AG09309 (cell line): ENCODE results near the gene CABP7.

ENCODE experiments used
- DNase-seq: peaks from one replicate; pipeline ENCODE4 v3.0.0-alpha.2; 2010; ENCODE audit warnings: low read depth
- H3K4me3 ChIP-seq: 2 replicates; pipeline ENCODE4 v1.5.1; 2011; ENCODE audit warnings: mild to moderate bottlenecking, low read depth, low read length, moderate library complexity; ENCODE audit not compliant: control insufficient read depth
- TF ChIP-seq, protein P1 (sequence below): IDR thresholded peaks from 2 replicates; pipeline ENCODE4 v1.5.1; 2011; ENCODE audit warnings: mild to moderate bottlenecking, low read depth, low read length, inconsistent platforms; ENCODE audit not compliant: insufficient read depth, control insufficient read depth; ENCODE audit errors: missing control alignments

CABP7 gene

GRCh38 chr22:29719899-29720645, at the start of gene CABP7:
Gene CABP7 (plus strand): TSS chr22:29720003. CDS start chr22:29720425, 422 bp downstream.
- H3K4me3 ChIP-seq, result no peak within 1 kb of the TSS
- TF ChIP-seq, protein P1, sequence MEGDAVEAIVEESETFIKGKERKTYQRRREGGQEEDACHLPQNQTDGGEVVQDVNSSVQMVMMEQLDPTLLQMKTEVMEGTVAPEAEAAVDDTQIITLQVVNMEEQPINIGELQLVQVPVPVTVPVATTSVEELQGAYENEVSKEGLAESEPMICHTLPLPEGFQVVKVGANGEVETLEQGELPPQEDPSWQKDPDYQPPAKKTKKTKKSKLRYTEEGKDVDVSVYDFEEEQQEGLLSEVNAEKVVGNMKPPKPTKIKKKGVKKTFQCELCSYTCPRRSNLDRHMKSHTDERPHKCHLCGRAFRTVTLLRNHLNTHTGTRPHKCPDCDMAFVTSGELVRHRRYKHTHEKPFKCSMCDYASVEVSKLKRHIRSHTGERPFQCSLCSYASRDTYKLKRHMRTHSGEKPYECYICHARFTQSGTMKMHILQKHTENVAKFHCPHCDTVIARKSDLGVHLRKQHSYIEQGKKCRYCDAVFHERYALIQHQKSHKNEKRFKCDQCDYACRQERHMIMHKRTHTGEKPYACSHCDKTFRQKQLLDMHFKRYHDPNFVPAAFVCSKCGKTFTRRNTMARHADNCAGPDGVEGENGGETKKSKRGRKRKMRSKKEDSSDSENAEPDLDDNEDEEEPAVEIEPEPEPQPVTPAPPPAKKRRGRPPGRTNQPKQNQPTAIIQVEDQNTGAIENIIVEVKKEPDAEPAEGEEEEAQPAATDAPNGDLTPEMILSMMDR, result no peak
- DNase-seq, result no peak

DNA sequence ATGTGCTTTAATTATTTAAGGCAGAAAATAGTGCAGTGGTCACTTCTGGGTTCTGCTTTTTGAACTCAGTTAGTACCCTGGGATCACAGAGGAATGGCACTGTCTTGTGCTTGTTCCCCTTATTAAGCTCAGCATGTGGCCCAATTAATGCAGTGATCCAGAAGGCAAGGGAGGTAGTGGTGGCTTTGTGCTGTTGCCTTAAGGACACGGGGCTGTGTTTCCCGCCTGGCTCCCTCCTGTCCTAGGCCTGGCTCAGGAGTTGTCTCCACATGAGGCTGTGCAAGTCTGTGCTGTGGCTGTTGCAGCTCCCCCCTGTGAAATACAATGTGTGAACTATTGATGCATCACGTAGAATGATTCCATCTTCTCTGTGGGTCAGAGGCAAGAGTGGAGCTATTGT, 49.2 kb upstream of the CABP7 start:
- TF ChIP-seq, protein P1, result no peak
- DNase-seq, result no peak

DNA sequence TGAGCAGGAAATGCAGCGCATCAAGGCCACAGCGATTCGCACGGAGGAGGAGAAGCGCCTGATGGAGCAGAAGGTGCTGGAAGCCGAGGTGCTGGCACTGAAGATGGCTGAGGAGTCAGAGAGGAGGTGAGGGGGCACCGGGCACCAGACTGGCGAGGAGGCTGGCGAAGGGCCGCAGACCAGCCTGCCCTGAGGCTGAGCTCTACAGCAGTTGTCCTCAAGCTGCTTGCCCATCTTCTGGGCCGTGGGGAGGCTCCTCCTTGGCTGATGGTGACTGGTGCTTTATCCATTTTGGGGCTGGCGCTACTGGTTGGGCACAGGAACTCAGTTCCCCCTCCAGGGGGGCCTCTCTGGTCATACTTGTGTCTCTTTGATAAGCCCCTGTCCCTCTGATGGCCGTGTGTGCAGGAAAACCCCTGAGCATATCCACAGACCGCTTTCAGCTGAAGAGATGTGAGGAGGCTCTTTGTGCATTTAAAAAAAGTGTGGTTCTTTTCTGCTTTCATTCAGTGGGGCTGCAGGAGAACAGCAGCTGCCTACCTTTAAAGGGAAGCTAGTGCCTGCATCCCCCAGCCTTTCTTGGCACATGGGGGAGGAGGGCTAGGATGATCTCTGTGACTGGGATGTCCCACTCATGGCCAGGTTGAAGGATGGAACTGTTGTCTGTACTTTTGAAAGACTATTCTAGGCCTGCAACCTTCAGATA, 46.3 kb upstream of the CABP7 start:
- DNase-seq, result no peak
- H3K4me3 ChIP-seq, result no peak overlapping the region
- TF ChIP-seq, protein P1, result no peak

More for the DNA sequence above, 49.2 kb upstream of the CABP7 start:
- H3K4me3 ChIP-seq, result no peak overlapping the region

GRCh38 chr22:29674121-29674520, 45.7 kb upstream of the CABP7 start:
- DNase-seq, result no peak
- H3K4me3 ChIP-seq, result no peak overlapping the region
- TF ChIP-seq, protein P1, result no peak

DNA sequence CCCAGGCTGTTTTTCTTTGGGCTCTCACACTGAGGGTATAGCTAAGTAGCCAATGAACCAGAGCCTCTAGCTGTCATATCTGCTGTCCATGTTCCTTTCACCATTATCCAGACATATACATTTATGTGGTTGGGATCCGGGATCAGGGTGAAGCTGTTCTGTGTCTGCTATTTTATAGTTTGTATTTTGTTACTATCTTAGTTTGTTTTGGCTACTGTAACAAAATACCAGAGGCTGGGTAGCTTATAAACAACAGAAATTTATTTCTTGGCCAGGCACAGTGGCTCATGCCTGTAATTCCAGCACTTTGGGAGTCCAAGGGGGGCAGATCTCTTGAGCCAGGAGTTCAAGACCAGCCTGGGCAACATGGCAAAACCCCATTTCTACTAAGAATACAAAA, 40.5 kb upstream of the CABP7 start:
- DNase-seq, result no peak
- H3K4me3 ChIP-seq, result no peak overlapping the region
- TF ChIP-seq, protein P1, result no peak

DNA sequence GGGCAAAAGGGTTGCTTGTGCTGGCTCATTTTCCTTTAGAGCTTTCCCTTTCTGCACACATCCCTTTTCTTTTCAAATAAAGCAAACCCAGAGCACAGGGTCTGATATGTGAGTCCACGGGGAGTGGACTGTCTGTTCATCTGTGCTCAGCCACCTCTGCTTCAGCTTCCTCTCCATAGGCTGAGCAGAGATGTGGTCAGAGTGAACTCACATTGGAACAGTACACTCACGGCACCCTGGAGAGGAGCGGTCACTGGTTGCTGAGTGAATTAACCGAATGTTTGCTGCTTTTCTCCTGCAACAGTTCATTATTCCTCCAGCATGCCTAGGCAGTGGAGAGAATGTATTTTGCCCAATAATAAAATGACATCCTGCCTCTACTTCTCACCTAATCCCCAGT, 36.3 kb upstream of the CABP7 start:
- DNase-seq, result no peak
- H3K4me3 ChIP-seq, result no peak overlapping the region
- TF ChIP-seq, protein P1, result no peak

DNA sequence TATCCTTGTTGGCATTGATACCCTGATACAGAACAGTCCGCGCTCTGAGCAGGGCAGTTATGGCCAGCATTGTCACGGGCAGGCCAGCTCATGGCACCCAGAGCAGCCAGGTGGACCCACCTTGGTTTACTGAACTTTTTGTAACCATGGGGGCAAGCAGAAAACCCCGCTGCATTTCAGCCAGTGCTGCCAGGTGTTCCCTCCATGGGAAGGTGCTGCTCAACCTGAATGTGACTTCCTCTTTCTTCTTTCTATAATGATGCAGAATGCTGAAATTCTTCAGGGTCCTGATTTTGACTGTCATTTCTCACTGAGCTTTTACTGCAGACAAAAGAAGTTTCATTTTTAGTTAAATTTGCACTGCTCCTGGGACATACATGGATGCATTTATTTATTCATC, 35.6 kb upstream of the CABP7 start:
- no peak overlapping the region for H3K4me3 ChIP-seq
- TF ChIP-seq, protein P1, result no peak
- DNase-seq, result no peak
